A549 (cell line): Measurements from ENCODE around the gene EGFLAM. TPM values are rescaled to one million over a fixed set of nuclear protein-coding genes. Genes with fewer than 3 reads are reported as not detected.

ENCODE experiments used
- ATAC-seq, 2 experiments: fragments of 200-7000 bp in 1 of 2; fragments of >200 bp in 1 of 2; cut with Nextera tagmentation in 1 of 2; cut with Tn5 transposase in 1 of 2; 3 replicates each; pipeline versions ENCODE4 v1.8.0 to v1.9.1; 2018 to 2020; ENCODE audit warnings: mild to moderate bottlenecking in 1 of 2, moderate library complexity in 1 of 2
- CTCF ChIA-PET: fragments of 300-600 bp; sonication (Branson Sonifier 250); formaldehyde crosslinking; extraction: SDS; loops from one replicate; lab custom pipeline; 2021; ENCODE audit warnings: antibody characterized with exemption, inconsistent platforms; lab: Yijun Ruan, JAX
- POLR2A ChIA-PET: fragments of 350-600 bp; formaldehyde crosslinking; extraction: SDS; loops from one replicate; lab custom pipeline; 2021; ENCODE audit warnings: antibody characterized with exemption, inconsistent platforms; lab: Yijun Ruan, JAX
- DNase-seq, 2 experiments: peaks; one replicate each; pipeline versions ENCODE4 v3.0.0 to v3.0.0-alpha.2; 2011 to 2016; ENCODE audit warnings: low read depth in 1 of 2, low spot score in 1 of 2
- FAIRE-seq: peaks from 2 replicates; lab custom pipeline; 2011; peaks lifted over from hg19 to GRCh38; lab: Jason Lieb, UNC
- H3K27ac ChIP-seq, 2 experiments: fragments of >200 bp; sonication (Bioruptor Twin); formaldehyde crosslinking; 3 replicates each; pipeline ENCODE4 v1.5.1; 2016 to 2017
- H3K4me1 ChIP-seq: fragments of >200 bp; sonication (Bioruptor Twin); formaldehyde crosslinking; 3 replicates; pipeline ENCODE4 v1.6.1; 2016
- H3K4me2 ChIP-seq: fragments of >200 bp; sonication (Bioruptor Twin); formaldehyde crosslinking; 3 replicates; pipeline ENCODE4 v1.6.1; 2016
- H3K4me3 ChIP-seq: fragments of >200 bp; sonication (Bioruptor Twin); formaldehyde crosslinking; 3 replicates; pipeline ENCODE4 v1.5.1; 2016
- H3K9me3 ChIP-seq: fragments of >200 bp; sonication (Bioruptor Twin); formaldehyde crosslinking; 3 replicates; pipeline ENCODE4 v1.6.1; 2016
- BCL3 ChIP-seq: fragments of >200 bp; sonication (Bioruptor Twin); formaldehyde crosslinking; IDR thresholded peaks from 3 replicates; pipeline ENCODE4 v1.6.1; 2016
- CBX8 ChIP-seq: fragments of 200-600 bp; sonication (generic); IDR thresholded peaks from 2 replicates; pipeline ENCODE4 v1.6.1; 2016
- CHD2 ChIP-seq: fragments of 150-350 bp; IDR thresholded peaks from 2 replicates; pipeline ENCODE4 v1.6.1; 2014; ENCODE audit warnings: low read length; ENCODE audit not compliant: partially characterized antibody
- CHD4 ChIP-seq: fragments of 200-600 bp; sonication (generic); IDR thresholded peaks from 2 replicates; pipeline ENCODE4 v1.6.1; 2016; ENCODE audit warnings: antibody characterized with exemption, mild to moderate bottlenecking, borderline replicate concordance
- CTCF ChIP-seq: fragments of >200 bp; sonication (Bioruptor Twin); formaldehyde crosslinking; IDR thresholded peaks from 3 replicates; pipeline ENCODE4 v1.5.1; 2016
- EHF ChIP-seq: fragments of 250-450 bp; sonication (Bioruptor Pico); IDR thresholded peaks from 2 replicates; pipeline ENCODE4 v1.5.0; 2020; ENCODE audit warnings: mild to moderate bottlenecking
- EHMT2 ChIP-seq: fragments of 200-600 bp; sonication (generic); IDR thresholded peaks from 2 replicates; pipeline ENCODE4 v1.6.1; 2016; ENCODE audit warnings: antibody characterized with exemption, low read depth, mild to moderate bottlenecking, moderate library complexity
- ELK1 ChIP-seq: fragments of 150-350 bp; IDR thresholded peaks from 2 replicates; pipeline ENCODE4 v1.6.1; 2014; ENCODE audit warnings: low read depth, mild to moderate bottlenecking, low read length
- ESRRA ChIP-seq: fragments of 150-350 bp; IDR thresholded peaks from 2 replicates; pipeline ENCODE4 v1.6.1; 2014; ENCODE audit warnings: mild to moderate bottlenecking, low read length, borderline replicate concordance
- FOSL2 ChIP-seq, 2 experiments: fragments of 450-650 bp in 1 of 2; fragments of >200 bp in 1 of 2; sonication (Bioruptor Twin) in 1 of 2; formaldehyde crosslinking; IDR thresholded peaks; 2 replicates each; pipeline versions ENCODE4 v1.5.0 to v1.6.1; 2016 to 2020; ENCODE audit warnings: mild to moderate bottlenecking in 1 of 2, moderate library complexity in 1 of 2
- HDAC2 ChIP-seq: fragments of 200-600 bp; sonication (generic); IDR thresholded peaks from 2 replicates; pipeline ENCODE4 v1.6.1; 2016
- HES2 ChIP-seq: fragments of >200 bp; sonication (Bioruptor Twin); formaldehyde crosslinking; IDR thresholded peaks from 2 replicates; pipeline ENCODE4 v1.6.1; 2016
- HMGXB4 ChIP-seq: fragments of 250-450 bp; sonication (Bioruptor Pico); IDR thresholded peaks from 2 replicates; pipeline ENCODE4 v1.5.0; 2021; ENCODE audit warnings: mild to moderate bottlenecking, moderate library complexity, borderline replicate concordance
- HOXB5 ChIP-seq: fragments of 250-450 bp; sonication (Bioruptor Pico); IDR thresholded peaks from 2 replicates; pipeline ENCODE4 v1.5.0; 2020; ENCODE audit warnings: mild to moderate bottlenecking, moderate library complexity
- JUNB ChIP-seq: fragments of >200 bp; sonication (Bioruptor Twin); formaldehyde crosslinking; IDR thresholded peaks from 2 replicates; pipeline ENCODE4 v1.6.1; 2016
- KDM5A ChIP-seq: fragments of 200-600 bp; sonication (generic); IDR thresholded peaks from 2 replicates; pipeline ENCODE4 v1.6.1; 2016; ENCODE audit warnings: antibody characterized with exemption, mild to moderate bottlenecking
- MAZ ChIP-seq: fragments of 150-350 bp; IDR thresholded peaks from 2 replicates; pipeline ENCODE4 v1.6.1; 2014; ENCODE audit warnings: antibody characterized with exemption, low read depth, low read length, borderline replicate concordance
- NR3C1 ChIP-seq: fragments of >200 bp; sonication (Bioruptor Twin); formaldehyde crosslinking; IDR thresholded peaks from 3 replicates; pipeline ENCODE4 v1.6.1; 2017
- PBX3 ChIP-seq: IDR thresholded peaks from 2 replicates; pipeline ENCODE4 v1.6.1; 2012
- POLR2A ChIP-seq: IDR thresholded peaks from 2 replicates; pipeline ENCODE4 v1.6.1; 2012; ENCODE audit warnings: mild to moderate bottlenecking, low read length
- TP53 ChIP-seq: fragments of 250-450 bp; sonication (Bioruptor Pico); IDR thresholded peaks from 2 replicates; pipeline ENCODE4 v1.5.0; 2021; ENCODE audit warnings: mild to moderate bottlenecking, moderate library complexity
- ZFP36 ChIP-seq: fragments of 450-650 bp; IDR thresholded peaks from 2 replicates; pipeline ENCODE4 v1.6.1; 2014; ENCODE audit warnings: borderline replicate concordance; ENCODE audit not compliant: partially characterized antibody
- WGBS: methylation state at CpG from one replicate; pipeline ENCODE4 v1.1.6; 2017; ENCODE audit errors: missing lambda C conversion rate; 5-methylcytosine and 5-hydroxymethylcytosine counted together
- polyA plus RNA-seq, 4 experiments: library from polyadenylated mRNA; depleted of rRNA in 3 of 4; stranded (reverse); fragments of >200 nt; fragmentation: RNase III in 1 of 4; extraction: RNeasy Plus Mini Kit Qiagen cat#74134 plus additional on column Dnase treatment in 1 of 4; gene quantifications; 2 replicates in 3 of 4; 3 replicates in 1 of 4; pipeline ENCODE4 v1.2.3, GENCODE V29; 2011 to 2017

The EGFLAM gene
- polyA plus RNA-seq, 2 of the 4 experiments (the other 2 are of a cell fraction) = 0.13 TPM; not detected in 1

GRCh38 chr5:38249812-38250211, 8.5 kb upstream of the EGFLAM start:
- H3K4me2 ChIP-seq = no peak overlapping the region

GRCh38 chr5:38250763-38251448, 7.5 kb upstream of the EGFLAM start:
- no peak for FAIRE-seq

More at GRCh38 chr5:38249812-38250211, 8.5 kb upstream of the EGFLAM start:
- Histone ChIP-seq H3K27ac (no peak overlapping the region), H3K4me3 (no peak overlapping the region), H3K9me3 (no peaks in the 10 kb centered on the region), H3K4me1 (no peaks in the 10 kb centered on the region)
- WGBS = 18% methylated on average over 2 of the region's 2 CpGs
- DNase-seq (no peak), FAIRE-seq (no peak), ATAC-seq (no peak)
- TF ChIP-seq KDM5A (no peak), FOSL2 (IDR thresholded peaks at IDR 0.05) (no peak), FOSL2 (CRISPR knock-in tag; IDR thresholded peaks at IDR 0.05) (no peak), TP53 (CRISPR knock-in tag) (no peak)
- ChIA-PET POLR2A (no interaction called here), CTCF (interaction anchor here (0.8 to 2.4 kb wide), 7 partner anchors 9 to 560 kb away, joined by 3 to 16 read pairs (median 3); no protein-coding TSS in a partner anchor)

GRCh38 chr5:38253759-38254158, 4.6 kb upstream of the EGFLAM start:
- DNase-seq = no peak
- Histone ChIP-seq H3K27ac (no peak overlapping the region), H3K4me2 (no peak overlapping the region), H3K4me3 (no peak overlapping the region), H3K4me1 (no peaks in the 10 kb centered on the region), H3K9me3 (no peaks in the 10 kb centered on the region)
- 3% methylated on average over 1 of the region's 1 CpG for WGBS
- no peak for FAIRE-seq
- no peak for ATAC-seq
- TF ChIP-seq MAZ (no peak), POLR2A (no peak), ELK1 (no peak), HMGXB4 (CRISPR knock-in tag) (no peak), TP53 (CRISPR knock-in tag) (no peak), HDAC2 (no peak), EHF (no peak), CBX8 (no peak), ZFP36 (no peak), BCL3 (no peak), HES2 (no peak), ESRRA (no peak), CHD2 (no peak), CHD4 (no peak), HOXB5 (CRISPR knock-in tag) (no peak), EHMT2 (no peak), JUNB (no peak), CTCF (no peak), NR3C1 (no peak)
- ChIA-PET CTCF (no interaction called here), POLR2A (no interaction called here)

More at GRCh38 chr5:38250763-38251448, 7.5 kb upstream of the EGFLAM start:
- H3K27ac ChIP-seq = no peak overlapping the region
- H3K4me3 ChIP-seq = no peak overlapping the region
- CTCF ChIA-PET = interaction anchor here (1.4 to 2.7 kb wide), 4 partner anchors 14 to 58 kb away, joined by 3 to 19 read pairs (median 10); no protein-coding TSS in a partner anchor
- H3K4me2 ChIP-seq = no peak overlapping the region
- DNase-seq (no peak), ATAC-seq (no peak)
- POLR2A ChIA-PET = no interaction called here
- TF ChIP-seq PBX3 = no peak
- no peak for TF ChIP-seq TP53 (CRISPR knock-in tag)
- no peaks in the 10 kb centered on the region for H3K9me3 ChIP-seq
- no peaks in the 10 kb centered on the region for H3K4me1 ChIP-seq
- WGBS = 22% methylated on average over 8 of the region's 8 CpGs
